ENCODE results near the gene GRIN2C.

Gene GRIN2C

DNA sequence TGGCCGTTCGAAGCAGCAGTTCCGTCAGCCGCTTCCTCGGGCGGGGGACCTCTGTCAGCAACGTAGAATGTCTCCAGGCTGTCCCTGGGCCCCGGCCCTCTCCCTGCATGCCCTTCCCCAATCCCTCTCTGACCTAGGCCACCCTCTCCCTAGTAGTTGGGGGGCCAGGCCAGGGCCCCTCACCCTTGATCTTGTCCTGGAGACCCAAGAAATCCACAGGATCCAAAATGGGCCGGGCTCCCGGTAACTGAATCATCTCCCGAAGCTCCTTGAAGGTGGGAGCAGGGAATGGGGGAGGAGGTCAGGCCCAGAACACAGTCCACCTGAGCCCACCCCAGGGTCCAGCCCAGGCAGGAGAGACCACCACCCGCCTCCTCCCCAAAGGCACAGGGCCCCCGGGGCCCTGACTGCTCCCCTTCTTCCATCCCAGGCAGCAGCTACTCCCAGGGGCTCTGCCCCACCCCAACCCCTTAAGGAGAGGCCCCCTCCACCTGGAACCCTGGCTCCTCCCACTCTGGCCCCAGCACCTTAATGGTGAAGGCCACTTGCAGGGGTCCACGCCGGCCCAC, 4.7 kb upstream of the GRIN2C start:
- DNase-seq (ENCODE audit: low spot score) = no peak

- no peak for DNase-seq (ENCODE audit: low spot score)
These were observed 4.0 kb upstream of the GRIN2C start for GRCh38 chr17:74863420-74864296.

GRCh38 chr17:74862919-74863318, 3.2 kb upstream of the GRIN2C start:
- no peak for DNase-seq (ENCODE audit: low spot score)

DNA sequence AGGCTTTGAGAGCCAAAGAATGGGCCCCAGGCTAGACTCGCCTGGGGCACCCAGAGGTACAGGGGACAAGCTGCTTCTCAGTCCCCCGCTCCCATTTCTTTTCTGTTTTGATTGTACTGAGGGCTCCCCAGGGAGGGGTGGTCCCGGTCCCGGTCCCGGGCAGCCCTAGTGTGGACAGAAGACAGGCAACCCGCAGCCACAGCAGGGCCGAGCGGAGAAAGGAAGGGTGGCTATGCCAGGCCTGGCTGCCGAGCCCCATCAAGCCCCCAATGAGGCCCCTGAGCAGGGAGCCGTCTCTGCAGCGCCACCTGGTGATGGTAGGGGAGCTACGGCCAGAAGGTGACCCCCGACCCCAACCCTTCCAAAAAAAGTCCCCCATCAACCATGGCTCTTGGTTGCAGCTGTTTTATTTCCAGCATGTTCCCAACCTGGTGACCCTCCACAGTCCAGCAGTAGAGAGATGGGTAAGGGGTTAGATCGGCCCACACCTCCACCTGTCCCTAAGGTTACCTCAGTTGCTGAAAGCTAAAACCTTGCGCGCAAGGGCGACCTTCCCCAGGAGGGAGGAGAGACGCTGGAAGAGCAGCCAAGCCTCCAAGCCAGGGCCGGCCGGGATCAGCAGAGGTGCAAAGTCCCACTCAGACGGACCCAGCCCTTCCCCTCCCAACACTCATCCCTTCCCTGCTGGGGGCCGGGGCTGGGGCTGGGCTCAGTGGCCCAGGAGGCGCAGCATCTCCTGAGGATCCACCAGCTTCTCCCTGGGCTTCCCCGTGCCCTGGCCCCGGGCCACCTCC, 2.6 kb upstream of the GRIN2C start:
- DNase-seq (ENCODE audit: low spot score) = no peak

DNA sequence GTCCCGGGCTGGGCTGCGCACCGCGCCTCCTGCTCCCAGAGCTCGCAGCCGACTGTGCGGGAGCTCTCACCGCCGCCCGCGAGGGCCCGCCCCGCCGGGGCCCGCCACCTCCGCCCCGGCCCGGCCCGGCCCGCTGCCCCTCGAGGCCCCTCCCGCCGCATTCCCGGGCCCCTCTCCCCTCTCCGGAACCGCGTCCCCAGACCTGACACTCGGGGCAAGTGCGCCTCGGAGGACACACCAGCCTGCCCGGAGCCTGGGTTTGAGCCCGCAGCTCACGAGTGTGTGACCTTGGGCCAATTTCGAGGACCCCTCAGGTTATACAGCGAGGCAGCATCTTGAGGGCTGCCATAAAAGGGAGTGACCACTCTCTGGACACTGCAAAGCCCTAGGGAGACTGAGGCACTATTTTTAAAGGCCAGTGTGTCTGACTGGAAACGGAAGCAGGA, 2.0 kb upstream of the GRIN2C start:
- DNase-seq (ENCODE audit: low spot score) = no peak

DNA sequence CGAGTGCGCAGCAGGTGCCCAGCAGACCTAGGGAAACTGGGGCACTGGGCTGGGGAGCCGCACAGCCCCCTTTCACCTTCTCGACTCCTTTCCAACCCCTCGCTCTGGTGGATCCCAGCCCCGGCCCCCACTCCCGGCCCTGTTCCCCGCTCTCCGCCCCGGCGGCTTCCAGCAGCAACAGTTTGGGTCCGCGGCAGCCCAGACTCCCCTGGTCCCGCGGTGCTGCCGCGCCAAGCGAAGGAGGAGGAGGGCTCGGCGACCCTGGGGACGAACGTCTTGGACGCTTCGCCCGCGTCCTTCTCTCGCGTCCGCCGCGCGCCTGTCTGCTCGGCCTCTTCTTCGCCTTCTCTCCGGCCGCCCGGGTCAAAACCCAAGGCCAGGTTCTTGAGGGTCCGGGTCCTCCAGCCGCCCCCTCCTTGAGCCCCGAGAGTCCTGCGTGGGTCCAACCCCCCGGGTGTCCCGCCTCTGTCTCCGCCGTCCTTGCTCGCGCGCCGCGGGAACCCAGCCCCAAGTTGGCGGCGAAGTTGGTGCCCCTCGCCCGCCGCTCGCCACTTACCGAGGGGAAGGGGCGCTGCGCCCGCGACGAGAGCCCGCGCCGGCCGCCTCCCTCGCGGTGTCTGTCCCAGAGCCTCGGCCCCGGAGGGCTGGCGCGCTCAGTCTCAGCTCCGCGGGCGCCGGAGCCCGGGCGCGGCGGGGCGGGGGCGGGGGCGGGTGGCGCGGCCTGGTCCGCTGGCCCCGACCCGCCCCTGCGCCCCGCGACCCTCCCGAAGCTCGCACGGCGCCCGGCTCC, 1.4 kb upstream of the GRIN2C start:
- DNase-seq (ENCODE audit: low spot score) = no peak

DNA sequence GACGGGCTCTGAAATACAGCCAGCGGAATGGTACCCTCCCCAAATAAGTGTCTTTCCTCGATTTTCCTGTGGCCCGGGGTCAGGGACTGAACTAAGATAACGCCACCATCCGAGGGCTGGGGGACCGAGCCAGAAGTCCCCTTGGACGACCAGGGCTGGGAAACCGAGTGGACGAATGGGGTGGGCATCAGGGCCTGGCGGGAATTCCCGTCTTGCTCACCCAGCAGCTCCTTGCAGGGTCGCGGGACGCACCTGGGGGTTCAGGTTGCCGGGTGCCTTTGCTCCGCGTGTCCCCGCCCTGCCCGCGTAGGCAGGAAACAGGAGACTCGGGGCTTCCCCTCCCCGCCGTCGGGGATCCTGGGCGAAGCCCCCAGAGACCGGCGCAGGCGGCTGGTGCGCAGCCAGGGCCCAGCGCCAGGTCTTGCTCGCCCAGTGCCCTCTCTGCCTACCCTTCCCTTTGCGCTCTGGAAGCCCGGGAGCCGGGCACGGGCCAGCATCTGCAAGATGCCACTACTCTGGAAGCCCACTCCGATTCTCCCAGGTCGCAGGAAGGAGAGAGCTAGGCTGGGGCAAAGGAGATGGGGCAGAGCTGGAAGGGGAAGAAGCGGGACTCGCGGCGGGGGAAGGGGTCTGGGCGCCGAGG, 665 bp upstream of the GRIN2C start:
- no peak for DNase-seq (ENCODE audit: low spot score)

DNA sequence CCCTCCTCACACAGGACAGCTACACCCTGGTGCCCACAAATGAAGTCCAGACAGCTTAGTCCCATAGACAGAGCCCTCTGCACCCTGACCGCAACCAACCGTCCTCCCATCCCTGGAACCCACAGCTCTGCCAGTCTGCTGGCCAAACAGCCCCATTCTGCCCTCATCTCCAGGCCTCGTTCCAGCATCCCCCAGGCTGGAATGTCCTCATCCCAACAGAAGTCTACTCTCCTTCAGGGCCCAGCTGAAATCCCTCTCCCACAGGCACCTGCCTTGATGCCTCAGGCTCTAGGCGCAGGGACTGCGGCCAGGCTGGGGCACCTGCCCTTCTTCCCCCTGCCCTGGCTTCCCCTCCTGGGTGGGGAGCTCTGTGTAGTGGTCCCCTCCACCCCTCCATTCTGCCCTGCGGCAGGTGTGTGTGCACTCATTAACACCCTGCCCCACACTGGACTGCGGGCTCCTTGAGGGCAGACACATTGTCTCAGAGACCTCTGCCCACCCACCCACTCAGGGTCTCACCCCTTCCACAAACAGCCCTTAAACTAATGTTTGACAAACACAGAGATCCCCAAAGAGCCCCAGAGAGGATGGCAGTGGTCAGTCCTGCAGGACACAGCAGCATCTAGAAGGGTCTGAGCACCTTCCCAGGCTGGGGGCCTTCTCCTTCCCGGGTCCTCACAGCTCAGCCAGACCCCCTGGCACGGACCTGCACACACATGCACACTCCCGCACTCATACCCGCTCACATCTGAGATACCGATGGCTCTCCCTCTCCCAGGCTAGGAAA, 820 bp downstream of the GRIN2C start:
- no peak for DNase-seq (ENCODE audit: low spot score)

- no peak for DNase-seq (ENCODE audit: low spot score)
These were observed 2.5 kb downstream of the GRIN2C start for GRCh38 chr17:74857191-74857590.

- no peak for DNase-seq (ENCODE audit: low spot score)
These were observed 3.6 kb downstream of the GRIN2C start for GRCh38 chr17:74856112-74856511.

GRCh38 chr17:74855323-74855722, 4.4 kb downstream of the GRIN2C start:
- no peak for DNase-seq (ENCODE audit: low spot score)

- no peak for DNase-seq (ENCODE audit: low spot score)
These were observed 4.9 kb downstream of the GRIN2C start for GRCh38 chr17:74854792-74855191.

DNA sequence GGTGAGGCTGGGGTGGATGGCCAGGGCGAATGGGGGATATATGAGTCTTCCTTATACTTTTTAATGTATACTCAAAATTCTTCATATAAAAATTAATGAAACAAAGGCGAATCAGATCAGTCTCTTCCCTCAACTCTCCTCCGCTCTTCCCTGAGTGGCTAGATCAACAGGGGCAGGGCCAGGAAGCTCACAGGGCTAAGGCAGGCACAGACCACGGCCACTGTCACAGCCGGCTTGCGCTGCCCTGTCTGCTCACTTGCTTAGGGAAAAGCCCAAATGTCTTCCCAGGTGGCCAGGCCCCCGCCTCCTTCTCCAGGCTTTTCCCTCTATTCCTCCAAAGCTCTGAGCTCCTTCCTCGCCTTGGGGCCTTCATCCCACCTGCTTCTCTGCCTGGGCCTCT, 6.0 kb downstream of the GRIN2C start:
- no peak for DNase-seq (ENCODE audit: low spot score)

- DNase-seq (ENCODE audit: low spot score) = no peak
These were observed 6.7 kb downstream of the GRIN2C start for GRCh38 chr17:74853048-74853397.

- no peak for DNase-seq (ENCODE audit: low spot score)
These were observed 7.2 kb downstream of the GRIN2C start for GRCh38 chr17:74852237-74853047.

DNA sequence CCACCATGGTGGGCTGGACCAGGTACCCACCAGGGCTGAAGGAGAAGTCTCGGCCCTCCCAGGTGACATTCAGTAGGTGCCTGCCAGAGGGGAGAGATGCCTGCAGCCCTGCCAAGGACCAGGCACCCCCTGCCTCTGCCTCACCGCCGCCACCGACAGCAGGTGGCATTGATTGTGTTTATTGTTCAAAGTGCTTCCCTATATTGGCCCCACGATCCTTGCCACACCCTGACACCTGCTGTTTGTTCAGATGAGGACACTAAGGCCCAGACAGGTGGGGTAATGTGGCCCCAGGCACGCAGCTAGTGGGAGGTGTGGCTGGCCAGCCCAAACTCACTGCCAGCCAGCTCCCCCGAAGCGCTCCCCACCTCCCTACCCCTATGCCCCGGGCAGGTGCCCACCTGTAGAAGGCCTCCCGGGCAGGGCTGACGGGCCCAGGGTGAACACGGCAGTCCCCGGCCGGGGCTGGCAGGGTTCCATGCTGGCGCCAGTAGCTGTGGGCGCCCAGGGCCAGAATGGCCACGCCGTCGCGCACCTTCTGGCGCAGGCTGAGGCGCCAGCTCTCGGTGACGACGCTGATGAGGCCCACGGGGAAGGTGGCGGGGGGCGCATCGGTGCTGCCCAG, 8.0 kb downstream of the GRIN2C start:
- no peak for DNase-seq (ENCODE audit: low spot score)

GRCh38 chr17:74850914-74851313, 8.8 kb downstream of the GRIN2C start:
- no peak for DNase-seq (ENCODE audit: low spot score)

DNA sequence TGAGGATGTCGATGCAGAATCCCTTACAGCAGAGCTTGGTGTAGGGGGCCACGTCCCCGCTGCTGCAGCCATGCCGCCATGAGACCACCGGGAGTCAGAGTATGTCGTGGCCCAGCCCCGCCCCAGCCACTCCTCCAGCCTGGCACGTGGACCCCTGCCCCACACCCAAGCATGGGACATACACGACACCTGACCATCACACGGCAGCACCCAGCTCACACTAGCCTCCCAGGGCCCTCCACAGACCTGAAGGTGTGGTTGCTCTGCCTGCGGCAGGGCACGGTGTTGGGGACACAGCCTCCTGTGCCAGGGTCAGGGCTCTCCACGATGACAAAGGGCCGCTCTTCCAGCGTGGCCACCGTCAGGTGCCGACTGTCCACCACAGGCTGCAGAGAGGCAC, 9.4 kb downstream of the GRIN2C start:
- no peak for DNase-seq (ENCODE audit: low spot score)

DNA sequence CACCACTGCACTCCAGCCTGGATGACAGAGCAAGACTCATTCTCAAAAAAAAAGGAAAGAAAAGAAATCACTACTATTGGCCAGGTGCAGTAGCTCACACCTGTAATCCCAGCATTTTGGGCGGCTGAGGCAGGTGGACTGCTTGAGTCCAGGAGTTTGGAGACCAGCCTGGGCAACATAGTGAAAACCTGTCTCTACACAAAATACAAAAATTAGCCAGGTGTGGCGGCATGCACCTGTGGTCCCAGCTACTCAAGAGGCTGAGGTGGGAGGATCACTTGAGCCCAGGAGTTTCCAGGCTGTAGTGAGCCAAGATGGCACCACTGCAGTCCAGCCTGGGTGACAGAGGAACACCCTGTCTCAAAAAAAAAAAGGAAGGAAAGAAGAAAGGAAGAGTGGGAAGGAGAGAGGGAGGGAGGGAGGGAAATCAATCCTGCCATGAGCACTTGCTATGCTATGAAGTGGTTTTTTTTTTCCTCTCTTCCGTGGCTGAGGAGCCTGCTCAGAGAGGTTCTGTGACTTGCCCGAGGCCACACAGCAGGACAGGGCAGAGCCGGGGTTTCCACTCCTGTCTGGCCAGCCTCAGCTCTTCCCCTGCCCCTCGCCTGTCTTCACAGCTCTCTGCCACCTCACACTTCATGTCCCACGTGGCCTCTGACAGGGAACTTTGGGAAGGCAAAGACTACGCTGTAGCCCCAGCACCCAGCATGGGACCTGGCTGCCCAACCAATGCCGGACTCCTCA, 10.9 kb downstream of the GRIN2C start:
- no peak for DNase-seq (ENCODE audit: low spot score)
